Neural cell (in vitro differentiated cells): ENCODE data around the gene WDR73. TPM values are rescaled to one million over a fixed set of nuclear protein-coding genes. Genes with fewer than 3 reads are reported as not detected.

Experiments used
- H2AFZ ChIP-seq: fragments of 200-600, 300-800 bp; sonication (generic), shearing (Covaris generic); 2 replicates; pipeline ENCODE4 v1.6.0; 2014; ENCODE audit warnings: low read depth, mild to moderate bottlenecking, antibody characterized with exemption, low read length, moderate library complexity
- H3F3A ChIP-seq: fragments of 200-600 bp; shearing (Covaris generic); 2 replicates; pipeline ENCODE4 v1.6.1; 2016; ENCODE audit warnings: mild to moderate bottlenecking, moderate library complexity, mixed read lengths, antibody characterized with exemption, low read length; ENCODE audit not compliant: insufficient read depth, poor library complexity, severe bottlenecking
- H3K27ac ChIP-seq: fragments of 200-600, 300-800 bp; sonication (generic), shearing (Covaris generic); 2 replicates; pipeline ENCODE4 v1.5.1; 2014; ENCODE audit warnings: mild to moderate bottlenecking, low read length, moderate library complexity
- H3K27me3 ChIP-seq: fragments of 300-800, 200-600 bp; sonication (generic), shearing (Covaris generic); 2 replicates; pipeline ENCODE4 v1.6.0; 2014; ENCODE audit warnings: mild to moderate bottlenecking, low read depth, low read length, moderate library complexity; ENCODE audit not compliant: insufficient read depth
- H3K36me3 ChIP-seq: fragments of 300-800, 200-600 bp; sonication (generic), shearing (Covaris generic); 2 replicates; pipeline ENCODE4 v1.5.1; 2014; ENCODE audit warnings: mild to moderate bottlenecking, antibody characterized with exemption, low read length, moderate library complexity; ENCODE audit not compliant: insufficient read depth
- H3K4me2 ChIP-seq: fragments of 300-800, 200-600 bp; sonication (generic), shearing (Covaris generic); 2 replicates; pipeline ENCODE4 v1.6.0; 2014; ENCODE audit warnings: mild to moderate bottlenecking, low read length
- H3K4me3 ChIP-seq: fragments of 300-800, 200-600 bp; sonication (generic), shearing (Covaris generic); 2 replicates; pipeline ENCODE4 v1.5.1; 2014; ENCODE audit warnings: mild to moderate bottlenecking, low read length, moderate library complexity
- H3K79me2 ChIP-seq: fragments of 200-600 bp; shearing (Covaris generic); replicated peaks from 2 replicates; pipeline ENCODE4 v1.6.0; 2014; ENCODE audit warnings: mild to moderate bottlenecking, low read length, moderate library complexity; ENCODE audit not compliant: insufficient read depth
- H3K9ac ChIP-seq: fragments of 300-800, 200-600 bp; sonication (generic), shearing (Covaris generic); 2 replicates; pipeline ENCODE4 v1.6.1; 2016; ENCODE audit warnings: mild to moderate bottlenecking, low read length, mixed read lengths
- H3K9me2 ChIP-seq: fragments of 200-600 bp; shearing (Covaris generic); 2 replicates; pipeline ENCODE4 v1.6.1; 2016; ENCODE audit warnings: mild to moderate bottlenecking, low read length, mixed read lengths; ENCODE audit not compliant: insufficient read depth
- H3K9me3 ChIP-seq: fragments of 200-600, 300-800 bp; sonication (generic), shearing (Covaris generic); 2 replicates; pipeline ENCODE4 v1.6.1; 2016; ENCODE audit warnings: mild to moderate bottlenecking, mixed run types, low read length, moderate library complexity, mixed read lengths
- H4K20me1 ChIP-seq: fragments of 200-600 bp; shearing (Covaris generic); 2 replicates; pipeline ENCODE4 v1.6.1; 2016; ENCODE audit warnings: mild to moderate bottlenecking, mixed run types; ENCODE audit not compliant: insufficient read depth
- CTCF ChIP-seq: fragments of 450-650 bp; IDR thresholded peaks from 2 replicates; pipeline ENCODE4 v1.5.1; 2014; ENCODE audit warnings: antibody characterized with exemption, mild to moderate bottlenecking, moderate library complexity; ENCODE audit not compliant: poor library complexity, severe bottlenecking
- EP300 ChIP-seq: fragments of 450-650 bp; conservative IDR thresholded peaks from 2 replicates; pipeline ENCODE4 v1.6.1; 2014; ENCODE audit warnings: antibody characterized with exemption, mild to moderate bottlenecking, moderate library complexity; ENCODE audit not compliant: poor library complexity, severe bottlenecking
- EZH2 ChIP-seq: fragments of 200-600, 300-800 bp; shearing (Covaris generic), sonication (generic); IDR thresholded peaks from 2 replicates; pipeline ENCODE4 v1.6.1; 2014; ENCODE audit warnings: antibody characterized with exemption, low read length, borderline replicate concordance, mild to moderate bottlenecking; ENCODE audit not compliant: insufficient read depth, poor library complexity, severe bottlenecking
- MXI1 ChIP-seq: fragments of 450-650 bp; conservative IDR thresholded peaks from 2 replicates; pipeline ENCODE4 v1.6.1; 2014; ENCODE audit warnings: antibody characterized with exemption, mild to moderate bottlenecking; ENCODE audit not compliant: poor library complexity, severe bottlenecking
- POLR2AphosphoS5 ChIP-seq: IDR thresholded peaks from 2 replicates; pipeline ENCODE4 v1.6.1; 2012
- RAD21 ChIP-seq: fragments of 450-650 bp; conservative IDR thresholded peaks from 2 replicates; pipeline ENCODE4 v1.6.1; 2014; ENCODE audit warnings: antibody characterized with exemption, mild to moderate bottlenecking, moderate library complexity
- REST ChIP-seq: IDR thresholded peaks from 2 replicates; pipeline ENCODE4 v1.6.1; 2012; ENCODE audit warnings: borderline replicate concordance
- SMC3 ChIP-seq: fragments of 450-650 bp; conservative IDR thresholded peaks from 2 replicates; pipeline ENCODE4 v1.6.1; 2014; ENCODE audit warnings: antibody characterized with exemption, mild to moderate bottlenecking, moderate library complexity; ENCODE audit not compliant: poor library complexity
- TAF1 ChIP-seq: IDR thresholded peaks from 2 replicates; pipeline ENCODE4 v1.6.1; 2012; ENCODE audit warnings: low read depth
- polyA plus RNA-seq: library from polyadenylated mRNA; depleted of rRNA; stranded (reverse); fragments of >200 nt; gene quantifications from 2 replicates; pipeline ENCODE4 v1.2.3, GENCODE V29; 2014

Gene WDR73
- polyA plus RNA-seq, 1 donor from 2014 or later = 75.4 TPM

- Histone ChIP-seq H3K9ac (no peak overlapping the region), H3K27ac (no peak overlapping the region), H3K36me3 (no peaks in the 10 kb centered on the region), H3K79me2 (peaks cover 9% of the 10 kb centered on the region), H3K9me3 (peaks cover 2% of the 10 kb centered on the region), H3K27me3 (no peaks in the 10 kb centered on the region), H3K4me3 (no peak overlapping the region), H3K4me2 (no peak overlapping the region), H3K9me2 (no peaks in the 10 kb centered on the region), H2AFZ (no peak overlapping the region), H3F3A (no peaks in the 10 kb centered on the region), H4K20me1 (no peaks in the 10 kb centered on the region)
- no peak for TF ChIP-seq EP300
- no peak for TF ChIP-seq POLR2AphosphoS5
- no peak for TF ChIP-seq RAD21
- no peak for TF ChIP-seq SMC3
- TF ChIP-seq TAF1 = no peak
- no peak for TF ChIP-seq EZH2
- no peak for TF ChIP-seq REST
- TF ChIP-seq CTCF = no peak
- TF ChIP-seq MXI1 = no peak
Observed at GRCh38 chr15:84629033-84629432, 25.1 kb downstream of the WDR73 start.

- H3K4me2 ChIP-seq = no peak overlapping the region
- peaks cover 22% of the 10 kb centered on the region for H3K36me3 ChIP-seq
- H3K79me2 ChIP-seq = peaks cover 5% of the 10 kb centered on the region
- no peaks in the 10 kb centered on the region for H4K20me1 ChIP-seq
- H3F3A ChIP-seq = no peaks in the 10 kb centered on the region
- no peak overlapping the region for H2AFZ ChIP-seq
- H3K9ac ChIP-seq = no peak overlapping the region
- H3K4me3 ChIP-seq = no peak overlapping the region
- H3K9me2 ChIP-seq = no peaks in the 10 kb centered on the region
- H3K9me3 ChIP-seq = peaks cover 23% of the 10 kb centered on the region
- no peak for TF ChIP-seq SMC3
- no peak for TF ChIP-seq EP300
- no peak for TF ChIP-seq POLR2AphosphoS5
- no peak for TF ChIP-seq CTCF
- no peak for TF ChIP-seq REST
- TF ChIP-seq TAF1 = no peak
- no peak for TF ChIP-seq EZH2
- no peak for TF ChIP-seq MXI1
- no peak for TF ChIP-seq RAD21
- no peaks in the 10 kb centered on the region for H3K27me3 ChIP-seq
- no peak overlapping the region for H3K27ac ChIP-seq
Observed at GRCh38 chr15:84625123-84625522, 29.0 kb downstream of the WDR73 start.
